Hematopoietic multipotent progenitor cell treated with erythropoietin and hydrocortisone succinate and interleukin-3 and kit ligand, for 6 days (in vitro differentiated cells): ENCODE data around the gene F2RL1.
"Not testable (repeated sequence)": the region's sequence is repeated elsewhere in the genome, so short reads cannot be mapped to it uniquely, and the experiment has no call there.

Experiments
- DNase-seq: peaks from one replicate; pipeline ENCODE4 v3.0.0-alpha.2; 2015

The F2RL1 gene, protein sequence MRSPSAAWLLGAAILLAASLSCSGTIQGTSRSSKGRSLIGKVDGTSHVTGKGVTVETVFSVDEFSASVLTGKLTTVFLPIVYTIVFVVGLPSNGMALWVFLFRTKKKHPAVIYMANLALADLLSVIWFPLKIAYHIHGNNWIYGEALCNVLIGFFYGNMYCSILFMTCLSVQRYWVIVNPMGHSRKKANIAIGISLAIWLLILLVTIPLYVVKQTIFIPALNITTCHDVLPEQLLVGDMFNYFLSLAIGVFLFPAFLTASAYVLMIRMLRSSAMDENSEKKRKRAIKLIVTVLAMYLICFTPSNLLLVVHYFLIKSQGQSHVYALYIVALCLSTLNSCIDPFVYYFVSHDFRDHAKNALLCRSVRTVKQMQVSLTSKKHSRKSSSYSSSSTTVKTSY

GRCh38 chr5:76818844-76819831, at the start of gene F2RL1:
TSS of gene F2RL1 (plus strand) at chr5:76819030. CDS start at chr5:76819183, 153 bp downstream.
- DNase-seq: peak; percentile 54

DNA sequence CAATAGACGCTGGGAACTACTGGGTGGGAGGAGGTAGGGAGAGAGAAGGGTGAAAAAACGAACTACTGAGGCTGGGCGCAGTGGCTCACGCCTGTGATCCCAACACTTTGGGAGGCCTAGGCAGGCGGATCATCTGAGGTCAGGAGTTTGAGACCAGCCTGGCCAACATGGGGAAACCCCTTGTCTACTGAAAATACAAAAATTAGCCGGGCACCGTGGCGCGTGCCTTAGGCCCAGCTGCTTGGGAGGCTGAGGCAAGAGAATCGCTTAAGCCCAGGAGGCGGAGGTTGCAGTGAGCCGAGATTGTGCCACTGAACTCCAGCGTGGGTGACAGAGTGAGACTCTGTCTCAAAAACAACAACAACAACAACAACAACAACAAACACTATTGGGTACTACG, 47.8 kb upstream of the F2RL1 start:
- not testable (repeated sequence) for DNase-seq

GRCh38 chr5:76771705-76772405, 47.0 kb upstream of the F2RL1 start:
- DNase-seq: no peak

- DNase-seq: no peak
Observed at GRCh38 chr5:76775921-76776320, 42.9 kb upstream of the F2RL1 start.

DNA sequence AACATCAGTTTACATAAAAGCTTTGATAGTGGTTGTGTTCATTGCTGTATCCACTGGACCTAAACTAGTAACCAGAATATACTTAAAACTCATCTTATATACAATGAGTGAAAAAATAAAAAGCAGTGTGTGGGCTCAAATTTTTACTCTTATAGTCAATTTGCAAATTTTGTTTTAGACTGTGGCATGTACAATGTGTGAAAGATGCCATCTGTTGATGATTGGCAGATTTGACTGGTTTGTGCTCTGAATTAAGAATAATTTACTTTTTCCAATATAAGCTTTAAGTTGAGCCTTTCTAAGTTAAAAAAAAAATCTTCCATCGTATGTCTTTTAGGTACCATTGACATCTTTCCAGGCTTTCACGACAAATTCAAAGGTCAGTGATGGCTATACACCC, 42.4 kb upstream of the F2RL1 start:
- DNase-seq: no peak

- not testable (repeated sequence) for DNase-seq
Observed at GRCh38 chr5:76780616-76781015, 38.2 kb upstream of the F2RL1 start.

- no peak for DNase-seq
Observed at GRCh38 chr5:76781775-76782174, 37.1 kb upstream of the F2RL1 start.

DNA sequence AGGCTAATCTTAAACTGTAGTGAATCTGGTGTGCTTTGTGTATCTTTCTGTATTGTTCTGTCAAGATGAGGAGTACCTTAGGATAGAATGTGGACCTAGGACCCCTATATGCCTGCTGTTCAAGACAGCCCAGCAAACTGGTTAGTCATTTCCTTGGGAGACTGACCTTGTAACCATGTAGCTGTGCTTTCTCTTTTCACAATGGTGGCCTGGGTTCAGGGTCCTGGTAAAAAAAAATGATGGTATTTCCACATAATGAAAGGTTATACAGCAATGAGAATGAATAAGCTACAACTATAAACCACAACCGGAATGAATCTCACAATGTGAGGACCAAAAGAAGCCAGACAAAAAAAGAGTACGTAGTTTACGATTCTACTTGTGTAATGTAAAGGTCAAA, 36.4 kb upstream of the F2RL1 start:
- DNase-seq: no peak

DNA sequence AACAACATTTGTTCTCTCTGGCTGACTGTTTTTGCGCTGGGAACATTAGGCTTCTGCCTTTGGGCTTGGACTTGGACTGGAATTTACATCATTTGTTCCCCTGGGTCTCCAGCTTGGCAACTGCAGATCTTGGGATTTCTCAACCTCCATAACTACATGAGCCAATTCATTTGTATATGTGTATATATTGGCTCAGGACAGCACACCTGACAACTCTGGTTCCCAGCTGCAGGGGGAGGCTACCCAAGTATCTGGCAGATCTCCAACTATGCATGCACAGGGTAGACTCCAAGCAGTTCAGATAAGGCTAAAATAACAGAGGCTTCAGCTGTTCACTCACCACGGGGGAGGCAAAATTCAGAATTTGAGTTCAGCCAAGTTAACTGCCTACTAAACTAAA, 31.6 kb upstream of the F2RL1 start:
- DNase-seq: peak; percentile 61

GRCh38 chr5:76788362-76788761, 30.5 kb upstream of the F2RL1 start:
- DNase-seq: no peak

DNA sequence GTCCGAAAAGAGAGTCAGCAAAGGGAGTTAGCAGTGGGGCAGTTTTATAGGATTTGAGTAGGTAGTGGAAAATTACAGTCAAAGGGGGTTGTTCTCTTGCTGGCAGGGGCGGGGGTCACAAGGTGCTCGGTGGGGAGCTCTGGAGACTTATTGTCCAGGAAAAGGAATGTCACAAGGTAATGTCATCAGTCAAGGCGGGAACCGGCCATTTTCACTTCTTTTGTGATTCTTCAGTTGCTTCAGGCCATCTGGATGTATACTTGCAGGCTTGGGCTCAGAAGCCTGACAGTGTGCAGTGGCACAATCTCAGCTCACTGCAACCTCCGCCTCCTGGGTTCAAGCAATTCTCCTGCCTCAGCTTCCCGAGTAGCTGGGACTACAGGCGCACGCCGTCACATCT, 29.6 kb upstream of the F2RL1 start:
- DNase-seq: not testable (repeated sequence)

GRCh38 chr5:76789991-76790581, 28.7 kb upstream of the F2RL1 start:
- no peak for DNase-seq

- no peak for DNase-seq
Observed at GRCh38 chr5:76790632-76791290, 28.1 kb upstream of the F2RL1 start.

- no peak for DNase-seq
Observed at GRCh38 chr5:76791461-76791860, 27.4 kb upstream of the F2RL1 start.

DNA sequence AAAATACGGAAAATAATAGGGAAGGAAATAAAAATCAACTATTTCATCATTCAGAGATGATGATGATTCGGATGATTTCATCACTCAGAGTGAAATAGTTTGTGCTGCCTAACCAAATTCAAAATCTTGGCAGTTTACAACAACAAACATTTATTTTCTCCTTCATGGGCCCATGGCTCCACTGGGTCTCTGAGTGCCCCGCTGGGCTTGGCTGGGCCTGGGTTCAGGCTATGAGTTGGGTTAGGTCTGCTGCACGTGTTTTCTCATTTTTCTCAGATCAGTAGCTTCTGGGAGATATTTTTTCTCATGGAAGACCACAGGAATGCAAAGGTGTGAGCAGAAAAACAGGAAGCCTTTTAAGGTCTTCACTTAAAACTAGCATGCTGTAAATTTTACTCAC, 24.0 kb upstream of the F2RL1 start:
- no peak for DNase-seq

GRCh38 chr5:76799588-76799987, 19.2 kb upstream of the F2RL1 start:
- DNase-seq: no peak

GRCh38 chr5:76800579-76800978, 18.3 kb upstream of the F2RL1 start:
- no peak for DNase-seq

DNA sequence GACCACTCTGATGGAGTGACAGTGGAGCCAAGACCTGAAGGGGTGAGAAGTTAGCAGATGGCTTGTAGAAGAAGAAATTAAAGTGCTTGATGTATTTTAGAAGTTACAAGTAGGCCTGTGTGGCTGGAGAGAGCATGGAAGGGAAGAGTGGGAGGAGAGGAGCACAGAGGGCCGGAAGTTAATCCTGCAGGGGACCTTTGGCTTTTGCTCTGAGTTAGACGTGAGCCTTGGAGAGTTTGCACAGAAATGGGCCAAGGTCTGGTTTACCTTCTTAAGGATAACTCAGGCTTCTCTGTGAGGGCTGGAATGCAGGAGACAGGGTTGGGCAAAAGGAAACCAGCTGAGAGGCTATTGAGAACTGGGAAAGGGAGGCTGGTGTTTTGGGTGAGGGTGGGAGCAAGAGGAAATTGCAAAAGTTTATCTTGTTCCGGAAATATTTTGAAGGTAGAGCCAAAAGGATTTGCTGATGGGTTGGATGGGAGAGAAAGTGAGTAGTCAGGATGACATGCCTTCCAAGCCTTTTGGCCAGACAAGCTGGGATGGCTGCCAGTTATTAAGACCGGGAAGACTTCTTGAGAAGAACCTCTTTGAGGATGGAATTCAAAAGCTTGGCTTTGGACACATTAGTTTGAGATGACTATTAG, 17.5 kb upstream of the F2RL1 start:
- no peak for DNase-seq

GRCh38 chr5:76801803-76802195, 17.0 kb upstream of the F2RL1 start:
- DNase-seq: no peak

DNA sequence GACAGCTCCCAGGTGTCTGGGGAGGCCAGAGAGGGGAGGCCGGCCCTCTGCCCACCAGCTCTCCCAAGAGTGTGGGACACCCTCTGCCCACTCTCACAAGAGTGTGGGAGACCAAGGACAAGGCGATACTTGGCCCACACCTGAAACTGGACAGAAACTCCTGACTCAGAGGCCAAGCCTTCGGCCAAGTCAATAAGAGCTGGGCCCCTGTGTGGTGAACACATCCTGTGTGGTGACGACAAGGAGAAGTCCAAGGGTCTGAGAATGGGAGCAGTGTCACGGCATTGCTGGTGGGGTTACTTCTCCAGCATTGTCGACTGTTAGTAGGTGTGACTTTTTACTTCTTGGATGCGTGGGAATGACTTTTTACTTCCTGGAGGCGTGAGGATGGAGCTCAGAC, 14.6 kb upstream of the F2RL1 start:
- no peak for DNase-seq

DNA sequence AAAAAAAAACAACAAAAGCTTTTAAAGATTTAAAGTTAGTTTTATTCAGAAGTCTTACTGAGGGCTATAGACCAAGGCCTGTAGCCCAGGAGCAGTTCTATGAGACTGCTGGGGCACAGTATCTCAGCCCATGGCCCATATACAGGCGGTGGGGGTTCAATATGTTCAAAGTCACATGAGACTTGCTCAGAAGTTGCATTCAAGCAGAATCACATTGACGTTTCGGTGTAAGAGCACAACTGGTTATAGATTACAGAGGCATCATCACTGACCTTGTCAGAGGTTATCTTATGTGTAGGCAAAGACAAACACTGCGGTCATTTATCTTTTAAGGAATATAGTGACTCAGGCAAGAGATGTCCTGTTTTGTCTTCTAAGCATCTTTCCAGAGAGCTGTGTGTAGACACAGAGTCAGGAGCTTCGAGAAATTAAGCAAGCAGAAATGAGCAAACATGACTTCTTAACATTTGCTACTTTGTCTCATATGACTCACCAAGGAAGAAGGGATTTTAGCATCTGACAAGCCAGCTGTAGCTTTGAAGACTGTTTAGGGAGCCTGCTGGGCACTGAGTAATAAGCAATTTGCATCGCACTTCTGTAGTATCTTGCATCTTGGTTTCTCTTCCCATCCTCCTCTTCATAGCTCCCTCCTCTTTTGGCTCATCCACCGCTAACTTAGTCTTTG, 12.9 kb upstream of the F2RL1 start:
- no peak for DNase-seq
